AG09309 (cell line): ENCODE measurements around the gene ZC3H7A.

Experiments used
- DNase-seq: peaks from one replicate; pipeline ENCODE4 v3.0.0-alpha.2; 2010; ENCODE audit warnings: low read depth
- H3K4me3 ChIP-seq: 2 replicates; pipeline ENCODE4 v1.5.1; 2011; ENCODE audit warnings: mild to moderate bottlenecking, low read depth, low read length, moderate library complexity; ENCODE audit not compliant: control insufficient read depth
- TF ChIP-seq, protein P1 (sequence below): IDR thresholded peaks from 2 replicates; pipeline ENCODE4 v1.5.1; 2011; ENCODE audit warnings: mild to moderate bottlenecking, low read depth, low read length, inconsistent platforms; ENCODE audit not compliant: insufficient read depth, control insufficient read depth; ENCODE audit errors: missing control alignments

ZC3H7A gene

DNA sequence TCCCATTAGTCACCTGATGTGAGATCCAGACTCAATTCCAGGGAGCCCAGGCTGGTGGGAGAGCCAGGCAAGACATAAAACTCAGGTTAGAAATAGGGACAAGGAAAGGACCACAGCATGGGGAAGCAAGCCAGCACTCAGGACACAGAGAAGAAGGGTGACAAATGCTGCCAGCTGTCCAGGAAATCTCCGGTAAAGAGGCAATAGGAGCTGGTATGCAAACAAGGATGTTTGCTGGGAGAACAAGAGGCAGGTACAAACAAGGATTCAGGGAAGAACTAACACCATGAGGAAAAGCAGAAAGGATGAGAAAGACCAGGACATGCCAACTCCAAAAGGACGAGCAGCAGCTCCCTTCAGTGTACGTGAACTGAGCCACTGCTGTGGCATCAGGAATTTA lies 44.2 kb downstream of the ZC3H7A start:
- DNase-seq: no peak
- no peak overlapping the region for H3K4me3 ChIP-seq
- TF ChIP-seq, protein P1, sequence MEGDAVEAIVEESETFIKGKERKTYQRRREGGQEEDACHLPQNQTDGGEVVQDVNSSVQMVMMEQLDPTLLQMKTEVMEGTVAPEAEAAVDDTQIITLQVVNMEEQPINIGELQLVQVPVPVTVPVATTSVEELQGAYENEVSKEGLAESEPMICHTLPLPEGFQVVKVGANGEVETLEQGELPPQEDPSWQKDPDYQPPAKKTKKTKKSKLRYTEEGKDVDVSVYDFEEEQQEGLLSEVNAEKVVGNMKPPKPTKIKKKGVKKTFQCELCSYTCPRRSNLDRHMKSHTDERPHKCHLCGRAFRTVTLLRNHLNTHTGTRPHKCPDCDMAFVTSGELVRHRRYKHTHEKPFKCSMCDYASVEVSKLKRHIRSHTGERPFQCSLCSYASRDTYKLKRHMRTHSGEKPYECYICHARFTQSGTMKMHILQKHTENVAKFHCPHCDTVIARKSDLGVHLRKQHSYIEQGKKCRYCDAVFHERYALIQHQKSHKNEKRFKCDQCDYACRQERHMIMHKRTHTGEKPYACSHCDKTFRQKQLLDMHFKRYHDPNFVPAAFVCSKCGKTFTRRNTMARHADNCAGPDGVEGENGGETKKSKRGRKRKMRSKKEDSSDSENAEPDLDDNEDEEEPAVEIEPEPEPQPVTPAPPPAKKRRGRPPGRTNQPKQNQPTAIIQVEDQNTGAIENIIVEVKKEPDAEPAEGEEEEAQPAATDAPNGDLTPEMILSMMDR: no peak

DNA sequence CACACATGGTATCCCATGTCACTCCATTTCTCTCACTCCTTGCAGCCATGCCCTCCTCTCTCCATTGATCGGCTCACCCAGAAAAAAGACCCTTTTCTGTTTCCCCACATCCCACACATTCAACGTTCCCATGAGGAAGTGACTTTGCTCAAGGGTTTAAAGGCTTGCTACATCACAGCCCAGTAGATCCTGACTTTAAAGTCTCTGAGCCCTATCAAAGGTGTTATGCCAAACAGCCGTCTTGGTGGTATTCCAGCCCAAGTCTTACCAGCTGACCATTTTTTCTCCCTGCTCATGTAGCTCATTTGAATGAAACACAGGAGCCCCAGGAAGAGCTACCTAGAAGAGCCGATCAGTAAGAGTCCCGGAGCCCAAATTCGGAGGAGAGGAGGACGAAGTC lies 47.0 kb downstream of the ZC3H7A start:
- H3K4me3 ChIP-seq: no peak overlapping the region
- no peak for DNase-seq
- TF ChIP-seq, protein P1: no peak

DNA sequence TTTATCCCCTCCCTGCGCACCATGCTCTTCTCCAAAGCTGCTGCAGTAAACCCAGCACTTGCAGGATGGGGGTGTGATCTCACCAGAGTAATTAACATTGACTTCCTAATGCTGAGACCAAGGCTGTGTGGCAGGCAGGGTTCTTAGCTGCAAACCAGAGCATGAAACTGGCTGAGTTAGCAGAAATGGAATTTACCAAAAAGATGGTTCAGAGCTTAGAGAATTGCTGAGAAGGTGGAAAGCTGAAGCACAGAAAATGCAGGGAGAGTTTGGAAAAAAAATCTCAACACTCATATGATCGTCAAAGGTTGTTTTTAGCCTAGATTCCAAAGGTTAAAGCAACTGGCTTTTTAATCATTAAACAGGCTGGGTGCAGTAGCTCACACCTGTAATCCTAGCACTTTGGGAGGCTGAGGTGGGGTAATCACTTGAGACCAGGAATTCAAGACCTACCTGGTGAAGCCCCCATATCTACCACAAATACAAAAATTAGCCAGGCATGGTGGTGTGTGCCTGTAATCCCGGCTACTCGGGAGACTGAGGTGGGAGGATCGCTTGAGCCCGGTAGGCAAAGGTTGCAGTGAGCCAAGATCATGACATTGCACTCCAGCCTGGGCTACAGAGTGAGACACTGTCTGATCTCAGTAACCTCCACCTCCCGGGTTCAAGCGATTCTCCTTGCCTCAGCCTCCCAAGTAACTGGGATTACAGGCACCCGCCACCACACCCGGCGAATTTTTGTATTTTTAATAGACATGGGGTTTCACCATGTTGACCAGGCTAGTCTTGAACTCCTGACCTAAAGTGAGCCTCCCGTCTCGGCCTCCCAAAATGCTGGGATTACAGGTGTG lies 48.4 kb downstream of the ZC3H7A start:
- no peak for DNase-seq
- TF ChIP-seq, protein P1: no peak
- H3K4me3 ChIP-seq: no peak overlapping the region

DNA sequence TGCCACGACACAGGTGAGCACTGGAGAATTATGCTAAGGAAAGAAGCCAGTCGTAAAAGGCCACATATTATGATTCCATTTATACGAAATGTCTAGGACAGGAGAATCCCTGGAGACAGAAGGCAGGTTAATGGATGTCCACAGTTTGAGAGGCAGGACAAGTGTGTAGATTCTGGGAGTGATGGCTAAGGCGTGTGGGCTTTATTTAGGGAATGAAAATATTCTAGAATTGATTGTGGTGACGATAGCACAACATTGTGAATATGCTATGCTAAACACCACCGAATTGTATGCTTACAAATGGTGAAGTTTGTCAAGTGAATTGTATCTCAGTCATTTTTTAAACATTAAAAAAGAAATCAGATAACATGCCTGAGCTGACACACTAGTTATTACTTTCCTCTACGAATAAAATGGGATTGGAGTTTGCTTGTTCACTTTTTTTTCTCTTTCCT lies 49.1 kb downstream of the ZC3H7A start:
- H3K4me3 ChIP-seq: no peak overlapping the region
- TF ChIP-seq, protein P1: no peak
- no peak for DNase-seq

DNA sequence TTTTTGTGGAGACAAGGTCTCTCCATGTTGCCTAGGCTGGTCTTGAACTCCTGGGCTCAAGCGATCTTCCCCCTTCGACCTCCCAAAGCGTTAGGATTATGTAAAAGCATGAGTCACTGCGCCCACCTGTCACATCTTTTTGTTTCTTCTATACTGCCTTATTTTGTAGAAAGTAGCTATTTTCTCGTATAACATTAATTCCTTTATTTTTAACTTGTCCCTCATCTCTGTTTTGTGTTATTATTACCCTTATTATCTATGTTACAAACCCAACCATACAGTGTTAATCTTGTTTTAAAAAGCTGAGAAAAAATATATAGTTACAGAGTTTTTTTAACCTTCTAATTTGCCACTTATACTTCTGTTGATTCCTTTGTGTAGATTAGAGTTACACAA lies 53.0 kb downstream of the ZC3H7A start:
- H3K4me3 ChIP-seq: no peak overlapping the region
- TF ChIP-seq, protein P1: no peak
- DNase-seq: no peak

DNA sequence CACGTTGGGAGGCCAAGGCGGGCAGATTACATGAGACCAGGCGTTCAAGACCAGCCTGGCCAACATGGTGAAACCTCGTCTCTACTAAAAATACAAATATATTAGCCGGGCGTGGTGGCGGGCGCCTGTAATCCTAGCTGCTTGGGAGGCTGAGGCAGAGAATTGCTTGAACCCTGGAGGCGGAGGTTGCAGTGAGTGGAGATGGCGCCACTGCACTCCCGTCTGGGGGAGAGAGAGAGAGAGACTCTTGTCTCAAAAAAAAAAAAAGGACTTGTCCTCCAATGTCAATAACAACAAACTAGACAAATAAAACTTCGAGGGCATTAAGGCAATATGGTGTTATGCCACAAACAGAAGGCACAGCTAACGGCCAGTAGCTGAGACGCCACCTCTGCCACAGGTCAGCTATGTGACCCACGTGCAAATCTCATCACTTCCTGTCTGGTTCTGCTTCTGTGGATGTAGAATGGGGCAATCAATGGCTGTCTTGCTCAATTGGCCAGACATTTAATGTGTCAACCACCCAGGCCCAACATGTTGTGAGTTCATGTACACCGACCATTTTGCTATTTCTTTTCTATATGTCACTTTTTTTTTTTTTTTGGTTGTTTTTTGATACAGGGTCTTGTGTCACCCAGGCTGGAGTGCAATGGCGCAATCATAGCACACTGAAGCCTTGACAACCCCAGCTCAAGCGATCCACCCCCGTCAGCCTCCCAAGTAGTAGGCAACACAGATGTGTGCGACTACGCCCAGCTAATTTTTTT lies 53.6 kb downstream of the ZC3H7A start:
- TF ChIP-seq, protein P1: no peak
- no peak for DNase-seq
- H3K4me3 ChIP-seq: peak overlapping the region; percentile 45
